Activated CD4-positive, CD25-positive, alpha-beta regulatory T cell treated with anti-CD3 and anti-CD28 coated beads, Interleukin-2, amount 50 U/mL, for 24 hours (primary cell): ENCODE measurements around the gene PEX11B.
A peak's percentile ranks its signal among the peaks of the same experiment; 100 is the strongest.

ENCODE experiments used
- ATAC-seq, 2 donors: fragments of 150-1000 bp; cut with Tn5 transposase; one replicate each; pipeline ENCODE4 v1.10.0; 2021; ENCODE audit warnings: mild to moderate bottlenecking in 1 of 2, moderate library complexity in 1 of 2

The PEX11B gene

DNA sequence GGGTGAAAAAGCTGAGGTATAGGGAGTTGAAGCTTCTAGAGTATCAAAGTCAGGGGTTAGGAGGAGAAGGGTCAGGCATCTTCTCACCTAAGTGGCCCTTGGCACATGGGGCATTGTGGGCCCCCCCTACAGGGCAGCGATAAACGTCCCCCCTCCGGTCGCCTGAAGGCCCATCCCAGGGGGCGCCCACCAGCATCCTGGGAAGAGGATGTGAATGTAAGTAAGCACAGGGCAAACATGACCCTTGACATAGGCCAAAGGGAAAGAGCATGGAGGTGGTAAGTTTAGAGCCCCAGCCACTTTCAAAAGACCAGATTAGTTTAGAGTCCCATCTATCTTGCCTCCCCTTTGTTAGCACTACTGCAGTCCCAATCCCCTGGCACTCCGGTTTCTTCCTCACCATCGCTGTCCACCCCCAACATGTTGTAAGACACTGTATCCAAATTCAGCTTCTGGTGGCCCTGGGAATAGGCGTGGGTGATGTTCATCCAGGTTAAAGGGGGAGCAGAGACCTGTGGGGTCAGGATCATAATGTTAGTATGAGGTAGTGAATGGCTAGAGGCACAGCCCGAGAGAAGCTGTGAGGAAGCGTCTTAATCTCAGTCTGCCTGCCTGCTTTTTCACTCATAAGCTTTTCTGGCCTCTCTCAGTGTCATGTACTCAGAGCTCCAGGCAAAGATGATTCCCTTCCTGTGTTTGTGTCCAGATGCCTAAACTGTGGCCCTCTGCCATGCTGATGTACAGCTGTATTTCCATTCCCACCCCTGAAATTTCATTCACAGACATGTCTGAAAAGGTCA, 11.4 kb downstream of the PEX11B start:
- no peak for ATAC-seq

DNA sequence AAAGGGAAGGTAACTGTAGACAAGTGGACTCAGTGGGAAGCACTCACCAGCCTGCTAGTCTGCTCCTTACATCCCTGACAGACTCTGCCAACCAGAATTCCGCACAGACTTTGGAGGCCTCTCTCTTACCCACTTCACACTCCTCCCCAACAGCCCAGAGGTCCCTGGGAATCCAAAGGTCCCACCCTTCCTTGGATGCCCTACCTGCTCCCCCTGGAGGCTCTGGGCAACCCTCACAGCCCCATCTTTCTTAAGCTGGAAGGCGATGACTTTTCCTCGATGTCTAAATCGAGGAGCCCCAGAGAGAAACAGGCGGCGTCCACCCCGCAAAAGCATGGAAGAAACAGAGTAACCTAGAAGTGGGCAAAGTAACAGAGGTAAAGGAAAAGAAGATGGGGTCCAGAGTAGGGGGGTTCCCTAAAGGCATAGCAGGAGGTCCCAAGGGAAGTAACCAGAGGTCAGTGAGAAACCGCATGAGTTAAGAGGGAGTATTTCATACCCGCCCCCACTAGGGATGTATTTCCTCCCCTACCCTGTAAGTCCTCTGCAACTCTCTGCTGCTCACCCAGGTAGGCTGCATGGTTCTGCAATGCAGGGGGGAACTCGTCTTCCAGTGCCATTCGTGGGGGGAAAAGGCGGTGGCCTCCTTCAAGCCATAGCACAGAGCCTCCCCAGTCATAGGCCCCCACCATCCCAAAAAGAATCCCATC, 17.1 kb downstream of the PEX11B start:
- ATAC-seq: no peak

DNA sequence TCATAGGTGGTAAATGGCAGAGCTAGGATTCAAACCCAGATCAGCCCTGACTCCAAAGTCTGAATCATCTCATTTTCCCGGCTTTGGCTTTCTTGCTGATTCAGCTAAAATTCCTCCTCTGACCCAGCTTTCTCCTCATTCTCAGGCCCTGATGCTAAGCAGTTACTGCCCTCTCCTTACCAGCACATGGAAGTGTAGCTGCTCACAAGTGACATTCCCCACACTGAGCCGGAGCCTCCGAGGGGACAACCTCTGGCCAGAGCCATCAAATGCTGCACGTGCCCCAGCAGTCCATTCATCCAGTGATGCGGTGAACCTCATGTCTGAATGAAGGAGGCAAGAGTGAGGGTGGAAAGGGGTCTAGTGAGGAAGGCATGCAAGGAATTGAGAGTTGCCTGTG, 19.8 kb downstream of the PEX11B start:
- no peak for ATAC-seq

GRCh38 chr1:145897969-145898368, 20.5 kb downstream of the PEX11B start:
- no peak for ATAC-seq

GRCh38 chr1:145895471-145895870, 23.0 kb downstream of the PEX11B start:
- ATAC-seq: no peak

DNA sequence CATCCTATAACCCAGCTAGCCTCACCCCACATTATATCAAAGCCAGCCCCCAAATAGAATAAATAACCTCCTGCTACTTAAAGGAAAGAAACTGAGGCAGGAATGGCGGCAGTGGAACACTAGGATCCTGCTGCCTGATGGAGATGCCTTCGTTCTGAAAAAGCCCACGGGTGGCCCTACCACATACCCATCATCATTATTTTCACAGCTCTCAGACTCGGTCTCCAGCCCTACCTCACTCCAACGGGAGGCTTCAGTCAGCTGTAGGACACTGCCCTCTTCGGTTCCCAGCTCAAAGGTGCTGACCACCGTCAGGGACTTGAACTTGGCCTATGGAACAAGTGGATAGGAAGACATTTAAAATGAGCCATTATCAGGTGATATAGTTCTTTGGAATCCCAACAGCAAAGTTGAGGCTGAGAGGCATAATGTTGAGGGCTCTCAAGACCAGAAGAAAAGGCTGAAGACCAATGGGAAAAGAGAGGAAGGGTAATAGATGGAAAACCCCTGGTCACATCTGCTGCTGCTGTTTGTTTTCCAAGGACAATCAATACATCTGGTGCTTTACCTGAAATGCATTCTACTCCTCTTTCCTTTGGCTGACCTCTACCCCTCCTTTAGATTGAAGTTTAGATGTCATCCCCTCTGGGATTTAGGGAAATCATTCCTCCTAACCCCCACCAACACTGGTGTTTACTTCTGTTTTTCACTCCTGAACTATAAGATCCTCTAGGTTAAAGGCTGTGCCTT, 25.0 kb downstream of the PEX11B start:
- ATAC-seq: no peak

DNA sequence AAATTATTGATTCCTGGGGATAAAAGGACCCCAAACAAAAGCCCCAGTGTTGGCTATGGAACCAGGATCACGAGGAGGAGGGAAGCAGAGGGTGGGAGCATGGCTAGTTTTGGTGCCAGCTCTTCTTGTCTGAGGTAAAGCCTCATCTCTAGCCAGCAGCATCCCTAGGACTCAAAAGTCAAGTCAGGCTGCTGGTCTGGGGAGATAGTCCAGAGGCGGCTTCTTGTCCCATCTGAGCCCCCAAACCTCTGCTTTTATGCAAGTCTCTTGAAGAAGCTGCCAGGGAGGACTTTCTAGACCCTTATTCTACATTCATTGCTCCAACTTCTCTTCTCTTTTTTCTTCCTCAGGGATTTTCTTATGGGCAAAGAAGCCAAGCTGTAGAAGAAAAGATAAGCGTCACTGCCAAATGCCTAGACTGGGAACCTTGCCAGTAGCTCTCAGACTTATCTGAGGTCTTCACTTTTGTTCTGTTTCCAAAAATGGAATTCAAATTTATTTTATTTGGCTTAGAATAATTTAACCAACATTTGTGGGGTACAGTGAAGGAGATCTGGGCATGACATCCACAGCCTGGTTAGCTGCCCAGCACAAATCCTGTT, 25.9 kb downstream of the PEX11B start:
- no peak for ATAC-seq

- peak in 1 of 2 donors; percentile 56 for ATAC-seq
These were observed 26.7 kb downstream of the PEX11B start for GRCh38 chr1:145891587-145892485.

DNA sequence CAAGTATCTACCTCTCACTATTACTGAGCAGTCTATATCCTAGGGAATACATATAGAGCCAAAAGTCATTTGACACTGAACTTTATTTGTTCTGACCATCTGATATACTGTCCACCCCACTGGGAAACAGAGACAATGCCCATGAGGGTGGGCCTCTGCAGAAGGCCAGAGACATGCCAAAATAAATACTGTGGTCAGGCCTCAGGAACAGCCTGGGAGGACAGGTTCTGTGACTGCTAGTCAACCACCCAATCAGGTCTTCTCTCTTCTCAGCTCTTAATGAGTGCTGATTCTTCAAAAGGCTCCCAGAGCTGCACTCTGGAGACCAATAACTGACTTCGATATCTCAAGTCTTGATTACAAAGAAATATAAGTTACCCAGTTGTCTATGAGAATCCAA, 27.4 kb downstream of the PEX11B start:
- ATAC-seq: no peak

GRCh38 chr1:145889722-145890121, 28.8 kb downstream of the PEX11B start:
- no peak for ATAC-seq

GRCh38 chr1:145887631-145888030, 30.9 kb downstream of the PEX11B start:
- no peak for ATAC-seq

- ATAC-seq: no peak
These were observed 31.7 kb downstream of the PEX11B start for GRCh38 chr1:145886816-145887215.

GRCh38 chr1:145886390-145886789, 32.1 kb downstream of the PEX11B start:
- ATAC-seq: no peak

- peak; percentile 100 for ATAC-seq
These were observed 32.7 kb downstream of the PEX11B start, which contains the start of gene ANKRD35 for GRCh38 chr1:145885738-145886287. Gene ANKRD35 (minus strand): TSS chr1:145885866. CDS start chr1:145885758, 108 bp downstream.

- no peak for ATAC-seq
These were observed 33.8 kb downstream of the PEX11B start for GRCh38 chr1:145884675-145885074.

DNA sequence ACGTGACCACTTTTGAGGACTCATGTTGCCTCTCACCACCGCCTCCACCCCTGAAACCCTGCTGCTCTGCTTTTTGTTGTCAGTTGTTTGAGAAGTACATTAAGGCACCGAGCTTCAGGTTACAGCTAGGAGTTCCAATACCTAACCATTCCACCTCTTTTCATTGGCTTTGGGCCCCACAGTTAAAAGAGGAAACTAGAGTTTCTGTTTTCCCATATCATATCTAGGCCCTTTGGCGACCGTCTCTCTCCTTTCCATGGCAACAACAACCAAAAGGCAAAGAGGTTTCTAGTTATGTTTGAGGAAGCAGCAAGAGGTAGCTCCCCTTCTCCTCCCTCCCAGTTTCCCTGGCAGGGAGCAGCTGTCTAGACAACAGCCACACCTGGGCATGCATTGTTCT, 38.7 kb downstream of the PEX11B start:
- ATAC-seq: no peak

GRCh38 chr1:145878724-145879123, 39.8 kb downstream of the PEX11B start:
- ATAC-seq: no peak

DNA sequence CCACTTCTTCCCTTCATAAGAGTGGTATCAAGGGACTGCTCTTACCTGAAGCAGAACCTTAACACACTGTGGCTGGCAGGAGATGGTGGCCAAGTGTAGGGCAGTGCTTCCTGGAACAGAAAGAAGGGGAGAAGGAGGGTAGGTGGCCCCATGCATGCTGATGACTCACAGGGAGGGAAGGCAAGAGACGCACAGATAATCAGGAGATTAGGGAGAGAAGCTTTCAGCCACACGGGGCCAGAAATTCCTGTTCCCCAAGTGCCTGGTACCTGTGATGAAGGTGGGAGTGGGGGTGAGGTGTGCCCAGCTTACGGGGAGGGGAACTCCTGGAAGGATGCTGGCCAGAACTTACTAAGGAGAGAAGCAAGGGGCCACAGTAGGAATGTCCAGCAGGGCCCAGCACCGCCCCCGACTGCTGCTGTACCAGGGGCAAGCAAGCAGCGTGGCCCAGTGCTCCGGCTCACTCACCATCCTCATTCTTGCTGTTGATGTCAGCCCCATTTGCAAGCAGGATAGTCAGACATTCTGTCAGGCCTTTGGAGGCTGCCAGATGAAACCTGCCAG, 40.5 kb downstream of the PEX11B start:
- no peak for ATAC-seq

GRCh38 chr1:145874646-145875045, 43.9 kb downstream of the PEX11B start:
- ATAC-seq: no peak

DNA sequence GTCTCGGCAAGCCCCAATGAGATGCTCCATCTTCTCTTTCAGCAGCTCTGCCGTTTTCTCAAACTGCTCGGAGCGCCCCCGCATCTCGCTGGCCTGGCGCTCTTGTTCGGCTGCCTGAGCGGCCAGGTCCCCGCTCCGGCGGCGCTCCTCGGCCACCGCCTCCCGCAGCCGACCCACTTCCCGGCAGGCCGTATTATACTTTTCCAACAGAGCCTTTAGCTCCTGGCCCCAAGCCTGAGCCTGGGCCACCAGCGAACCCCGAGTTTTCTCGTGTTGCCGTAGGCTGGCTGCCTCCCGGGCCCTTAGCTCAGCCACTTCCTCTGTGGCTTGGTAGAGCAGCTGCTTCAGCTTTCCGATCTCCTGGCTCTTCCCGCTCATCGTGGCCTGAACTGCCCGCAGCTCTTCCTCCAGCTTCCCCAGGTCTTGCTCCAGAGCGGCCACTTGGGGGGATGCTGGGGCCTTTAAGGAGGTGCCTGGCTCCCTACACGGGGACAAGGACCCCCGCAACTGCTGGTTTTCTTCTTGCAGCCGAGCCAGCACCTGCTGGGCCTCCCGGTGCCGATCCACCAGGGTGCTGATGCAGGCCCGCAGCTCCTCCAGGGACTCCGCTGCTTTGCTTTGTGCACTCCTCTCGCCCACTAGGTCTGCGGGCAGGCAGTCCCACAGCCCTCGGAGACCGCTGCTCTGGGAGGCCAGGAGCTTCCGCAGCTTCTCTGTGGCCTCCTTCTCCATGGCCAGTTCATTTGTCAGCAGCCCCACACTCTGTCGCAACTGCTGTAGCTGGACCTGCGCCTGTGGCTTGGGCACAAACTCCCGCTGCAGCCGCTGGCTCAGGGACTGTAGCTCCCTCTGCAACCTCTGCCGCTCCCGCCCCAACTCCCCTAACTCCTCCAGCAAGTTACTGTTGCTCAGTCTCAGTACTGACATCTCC, 46.3 kb downstream of the PEX11B start:
- peak; percentile 60 to 73 for ATAC-seq
